HL-60 (cell line): ENCODE measurements around the gene GDI1.

Source experiments
- CTCF ChIP-seq: IDR thresholded peaks from one replicate; pipeline ENCODE4 v1.5.1; 2011; ENCODE audit warnings: low read length, control low read depth, inconsistent platforms; ENCODE audit not compliant: insufficient read depth
- POLR2AphosphoS5 ChIP-seq: IDR thresholded peaks from 2 replicates; pipeline ENCODE4 v1.6.1; 2012; ENCODE audit warnings: low read depth

DNA sequence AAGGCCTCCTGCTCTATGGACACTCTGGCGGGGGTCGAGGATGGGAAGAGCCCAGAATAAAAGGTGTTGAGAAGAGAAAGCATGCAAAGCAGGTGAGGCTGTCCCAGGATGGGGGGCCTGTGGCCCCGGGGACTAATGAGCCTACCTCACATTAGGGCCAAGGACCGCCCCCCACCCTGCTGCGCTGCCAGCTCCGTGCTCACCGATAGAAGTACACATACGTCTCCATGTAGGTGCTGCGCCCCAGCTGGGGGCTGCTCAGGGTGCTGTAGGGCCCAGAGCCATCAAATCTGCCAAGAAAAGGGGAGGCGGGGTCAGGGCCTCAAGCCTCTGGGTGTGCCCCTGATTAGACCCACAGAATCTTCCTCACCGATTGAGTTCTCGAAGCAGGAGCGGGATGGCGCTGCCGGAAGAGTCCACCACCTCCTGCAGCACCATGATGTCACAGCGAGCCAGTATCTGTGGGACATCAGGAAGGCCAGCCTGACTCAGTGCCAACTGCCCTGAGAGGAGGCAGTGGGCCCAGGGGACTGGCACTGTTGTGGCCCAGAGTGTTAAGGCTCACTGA is 32.2 kb upstream of the GDI1 start:
- no peak for TF ChIP-seq CTCF
- TF ChIP-seq POLR2AphosphoS5: no peak
